GM18526 (cell line): Measurements from ENCODE around the gene DGKA.

ENCODE experiments used
- POLR2A ChIP-seq: IDR thresholded peaks from 3 replicates; pipeline ENCODE4 v1.6.1; 2011; ENCODE audit not compliant: insufficient read length; ENCODE audit errors: extremely low read depth

DGKA gene

DNA sequence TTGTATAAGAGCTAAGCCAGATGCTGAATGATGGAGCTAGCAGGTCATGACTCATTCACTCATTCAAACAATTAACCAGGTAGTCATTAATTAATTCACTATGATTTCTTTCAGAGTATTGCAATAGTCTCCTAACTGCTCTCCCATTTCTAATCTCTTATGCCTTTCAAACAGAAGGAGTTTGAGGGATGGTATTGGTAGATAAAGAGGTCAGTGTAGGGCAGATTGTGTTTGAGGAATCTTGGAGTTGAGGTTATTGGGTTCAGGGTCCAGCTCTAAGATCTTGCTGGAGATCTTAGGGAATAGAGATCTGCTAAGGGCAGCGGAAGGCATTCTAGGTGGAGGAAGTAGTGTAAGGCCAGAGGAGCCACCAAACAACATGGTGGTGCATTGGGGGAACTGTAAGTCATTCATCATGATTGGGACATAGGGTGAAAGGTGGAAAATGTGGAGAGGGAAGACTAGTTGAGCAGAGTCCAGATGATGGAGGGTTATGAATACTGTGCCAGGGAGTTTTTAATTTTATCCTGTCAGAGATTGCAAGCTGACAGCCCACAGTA is 11.7 kb downstream of the DGKA start:
- no peak for TF ChIP-seq POLR2A

DNA sequence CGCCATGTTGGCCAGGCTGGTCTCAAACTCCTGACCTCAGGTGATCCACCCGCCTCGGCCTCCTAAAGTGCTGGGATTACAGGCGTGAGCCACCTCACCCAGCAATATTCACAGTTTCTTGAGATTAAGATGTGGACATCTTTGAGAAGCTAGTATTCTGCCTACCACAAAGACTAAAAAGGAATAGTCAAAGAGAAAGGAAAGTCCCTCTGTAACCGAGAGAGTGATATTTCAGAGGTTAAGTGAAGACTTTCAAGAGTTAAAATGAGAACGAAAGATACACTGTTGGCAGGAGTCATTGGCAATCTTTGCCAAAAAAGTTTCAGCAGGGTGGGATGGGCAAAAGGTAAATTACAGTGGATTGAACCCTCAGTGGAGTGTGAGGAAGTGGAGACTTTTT is 15.6 kb downstream of the DGKA start:
- no peak for TF ChIP-seq POLR2A

DNA sequence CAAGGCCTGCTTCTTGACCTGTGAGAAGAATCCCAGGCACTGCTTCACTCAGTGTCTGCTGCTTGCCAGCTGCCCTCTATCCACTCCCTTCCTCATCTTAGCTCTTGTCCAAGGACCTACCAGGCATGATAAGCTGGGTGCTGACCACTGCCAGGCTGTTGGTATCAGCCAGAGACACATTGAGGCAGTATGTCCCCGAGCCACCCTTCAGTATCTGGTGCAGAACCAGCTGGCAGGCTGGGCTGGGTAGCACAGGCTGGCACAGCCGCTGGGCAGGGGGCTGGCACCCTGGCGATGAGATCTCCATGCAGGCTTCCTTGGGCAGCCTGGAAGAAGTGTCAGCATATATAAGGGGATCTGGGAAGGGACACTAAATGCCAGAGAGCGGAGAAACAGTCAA is 24.4 kb downstream of the DGKA start:
- no peak for TF ChIP-seq POLR2A

DNA sequence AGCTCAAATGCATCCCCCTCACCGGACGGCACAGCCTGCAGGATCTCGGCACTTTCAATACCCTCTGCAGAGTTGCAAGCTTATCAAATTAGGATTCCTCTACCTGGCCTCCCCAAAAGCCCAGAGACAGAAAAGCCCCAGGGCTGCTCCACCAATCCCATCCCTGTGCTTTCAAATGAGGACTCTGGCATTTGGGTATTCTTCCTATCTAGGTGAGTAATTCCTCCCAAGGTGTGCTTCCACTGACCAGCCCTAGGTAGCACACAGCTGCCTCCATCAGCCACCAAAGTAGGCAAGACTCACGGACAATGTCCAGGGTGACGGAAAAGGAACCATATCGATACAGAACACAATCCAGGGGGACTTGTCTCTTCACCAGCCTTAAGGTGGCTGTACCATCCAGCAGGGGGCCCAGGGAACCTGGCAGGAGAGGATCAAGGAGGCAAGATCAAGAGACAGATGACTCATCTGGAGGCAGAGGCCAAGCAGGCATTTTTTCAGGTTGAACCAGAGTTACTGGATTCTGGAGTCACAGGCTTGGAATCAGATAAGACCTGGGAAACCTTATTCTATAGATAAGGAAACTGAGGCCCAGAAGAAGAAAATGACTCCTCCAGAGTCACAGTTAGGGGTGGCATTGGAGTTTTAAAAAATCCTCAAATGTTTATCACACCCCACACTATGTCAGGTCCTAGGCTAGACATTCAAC is 25.0 kb downstream of the DGKA start:
- TF ChIP-seq POLR2A: no peak

DNA sequence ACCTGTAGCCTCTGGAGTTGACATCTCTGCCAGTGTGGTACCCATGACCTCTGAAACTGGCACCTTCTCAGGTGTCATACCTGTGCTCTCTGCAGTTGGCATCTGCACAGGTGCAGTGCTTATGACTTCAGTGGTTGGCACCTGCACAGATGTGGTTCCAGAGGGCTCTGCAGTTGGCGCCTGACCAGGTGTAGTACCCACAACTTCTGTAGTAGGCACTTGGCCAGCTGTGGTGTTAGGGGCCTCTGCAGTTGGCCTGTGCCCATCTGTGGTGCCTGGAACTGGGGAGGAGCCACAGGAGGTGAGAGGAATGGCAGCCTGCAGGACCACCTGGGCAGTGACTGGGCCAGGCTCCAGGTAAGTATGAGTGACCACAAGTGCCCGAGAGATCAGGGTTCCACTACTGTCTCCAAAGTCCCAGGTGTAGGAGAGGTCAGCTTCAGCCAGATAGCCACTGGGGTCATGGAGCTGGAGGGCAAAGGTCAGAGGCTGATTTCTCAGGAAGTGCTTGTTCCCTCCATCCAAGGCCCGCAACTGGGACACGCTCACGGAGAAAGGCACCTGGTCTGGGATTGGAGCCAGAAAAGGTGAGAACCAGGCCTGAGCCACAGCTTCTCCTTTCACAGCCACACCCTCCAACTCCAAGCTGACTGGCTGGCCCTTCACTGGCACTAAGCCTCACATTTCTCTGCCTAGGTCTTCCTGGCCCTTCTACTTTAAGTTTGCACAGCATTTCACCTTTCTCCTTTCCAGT is 26.3 kb downstream of the DGKA start:
- TF ChIP-seq POLR2A: no peak

DNA sequence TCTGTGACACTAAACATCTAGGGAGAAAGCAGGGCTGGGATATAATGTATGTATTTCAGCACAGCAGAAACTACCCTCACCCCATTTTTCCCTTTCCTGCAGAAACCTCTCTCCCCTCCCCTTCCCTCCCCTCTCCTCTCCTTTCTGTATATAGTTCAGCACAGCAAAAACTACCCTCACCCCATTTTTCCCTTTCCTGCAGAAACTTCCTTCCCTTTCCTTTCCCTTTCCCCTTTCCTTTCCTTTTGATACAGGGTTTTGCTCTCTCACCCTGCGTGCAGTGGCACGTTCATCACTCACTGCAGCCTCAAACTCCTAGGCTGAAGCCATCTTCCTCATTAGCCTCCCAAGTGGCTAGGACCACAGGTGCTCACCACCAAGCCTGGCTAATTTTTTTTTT is 32.8 kb downstream of the DGKA start:
- TF ChIP-seq POLR2A: no peak

DNA sequence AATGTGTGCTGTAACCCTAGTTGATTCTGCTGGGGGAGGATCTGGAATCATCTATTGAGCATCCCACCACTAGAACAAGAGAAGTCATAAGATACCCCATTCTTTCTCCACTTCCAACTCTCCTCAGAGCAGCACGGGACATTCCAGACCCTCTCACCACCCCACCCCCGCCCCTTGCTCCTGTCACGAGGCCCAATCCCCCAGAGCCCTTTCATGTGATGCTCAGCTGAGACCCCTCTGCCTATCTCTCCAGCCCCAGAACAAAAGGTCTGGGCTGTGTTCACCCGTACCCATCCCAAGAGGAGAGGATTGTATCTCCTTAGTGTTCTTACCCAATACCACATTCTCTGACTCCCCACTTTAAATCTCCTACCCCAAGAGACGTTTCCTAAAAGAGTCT is 34.3 kb downstream of the DGKA start:
- no peak for TF ChIP-seq POLR2A

DNA sequence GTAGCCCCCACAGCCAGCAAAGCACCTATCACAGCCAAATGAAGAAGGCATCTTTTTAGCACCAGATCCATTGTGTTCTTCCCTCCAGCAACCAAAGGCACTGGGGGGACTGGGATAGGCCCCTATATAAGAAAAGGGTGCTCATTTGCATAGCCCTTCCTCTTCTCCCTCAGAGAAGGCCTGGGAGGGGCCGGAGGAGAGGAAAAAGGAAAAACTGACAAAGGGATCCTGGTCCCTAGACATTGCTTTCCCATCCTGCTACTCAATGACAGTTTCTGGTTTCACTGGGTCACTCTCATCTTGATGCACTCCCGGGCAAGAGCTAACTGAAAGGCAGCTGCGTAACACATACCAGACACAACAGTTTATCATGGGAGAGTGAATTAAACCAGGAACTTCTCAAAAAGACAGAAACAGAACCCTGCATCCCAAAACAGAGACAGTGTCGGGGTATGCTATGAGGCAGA is 35.0 kb downstream of the DGKA start, which contains the start of gene PMEL:
Gene PMEL (minus strand): TSS at position 102 of the 467 bp plus-strand sequence. CDS start 31 bp downstream, at position 71.
- no peak for TF ChIP-seq POLR2A

DNA sequence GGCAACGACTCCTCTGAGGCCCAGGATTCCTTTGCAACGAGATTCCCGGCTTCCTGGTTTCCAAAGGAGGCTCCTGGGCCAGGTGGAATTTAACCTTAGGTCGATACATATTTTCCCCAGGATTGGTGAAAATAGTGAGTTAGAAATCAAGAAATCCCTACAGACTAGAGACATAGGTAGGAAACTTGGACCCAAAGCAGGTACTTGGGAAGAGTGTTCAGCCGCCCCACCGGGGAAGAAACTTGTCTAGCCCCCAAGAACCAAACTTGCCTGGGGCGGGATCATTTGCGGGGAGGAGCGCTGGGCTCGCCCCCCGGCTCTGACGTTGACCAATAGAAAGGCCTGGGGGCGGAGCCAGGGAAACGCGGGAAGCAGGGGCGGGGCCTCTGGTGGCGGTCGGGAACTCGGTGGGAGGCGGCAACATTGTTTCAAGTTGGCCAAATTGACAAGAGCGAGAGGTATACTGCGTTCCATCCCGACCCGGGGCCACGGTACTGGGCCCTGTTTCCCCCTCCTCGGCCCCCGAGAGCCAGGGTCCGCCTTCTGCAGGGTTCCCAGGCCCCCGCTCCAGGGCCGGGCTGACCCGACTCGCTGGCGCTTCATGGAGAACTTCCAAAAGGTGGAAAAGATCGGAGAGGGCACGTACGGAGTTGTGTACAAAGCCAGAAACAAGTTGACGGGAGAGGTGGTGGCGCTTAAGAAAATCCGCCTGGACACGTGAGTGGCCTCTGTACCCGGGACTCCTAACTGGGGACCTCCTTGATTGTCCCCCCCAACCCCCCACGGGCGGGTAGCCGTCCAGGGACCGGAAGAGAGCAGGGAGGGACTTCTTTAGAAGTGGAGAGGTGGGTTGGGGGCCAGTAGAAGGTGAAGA is 35.7 kb downstream of the DGKA start, which contains the start of gene CDK2:
Gene CDK2 (plus strand): TSS at position 423 of the 874 bp plus-strand sequence. CDS start 179 bp downstream, at position 602.
- TF ChIP-seq POLR2A: peak; percentile 68

DNA sequence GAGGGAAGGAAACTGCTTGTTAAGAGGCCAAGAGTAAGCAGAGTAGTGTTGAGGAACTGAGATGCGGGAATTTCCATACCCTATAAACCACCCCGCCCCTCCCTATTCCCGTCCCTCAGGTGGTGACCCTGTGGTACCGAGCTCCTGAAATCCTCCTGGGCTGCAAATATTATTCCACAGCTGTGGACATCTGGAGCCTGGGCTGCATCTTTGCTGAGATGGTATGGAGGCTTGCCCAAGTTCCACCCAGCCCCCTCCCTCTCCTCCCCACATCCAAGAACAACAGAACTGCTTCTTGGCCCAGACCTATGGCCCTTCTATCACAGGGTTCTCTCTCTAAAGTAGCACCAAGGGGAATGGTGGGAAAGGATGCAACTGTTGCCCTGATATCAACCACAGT is 38.4 kb downstream of the DGKA start:
- TF ChIP-seq POLR2A: no peak

DNA sequence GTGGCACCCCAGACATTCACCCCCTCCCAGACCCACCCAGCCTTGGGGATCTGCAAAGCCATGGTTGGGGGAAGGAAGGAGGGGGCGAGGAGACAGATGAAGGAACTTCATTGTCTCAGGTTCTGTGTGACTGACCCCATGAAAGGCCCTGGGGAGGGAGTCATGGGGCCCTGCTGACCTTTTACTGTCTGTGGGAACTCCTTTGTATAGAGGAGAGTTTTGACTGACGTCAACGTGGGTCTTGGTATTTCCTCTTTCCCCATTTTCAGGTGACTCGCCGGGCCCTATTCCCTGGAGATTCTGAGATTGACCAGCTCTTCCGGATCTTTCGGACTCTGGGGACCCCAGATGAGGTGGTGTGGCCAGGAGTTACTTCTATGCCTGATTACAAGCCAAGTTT is 39.8 kb downstream of the DGKA start:
- TF ChIP-seq POLR2A: no peak

DNA sequence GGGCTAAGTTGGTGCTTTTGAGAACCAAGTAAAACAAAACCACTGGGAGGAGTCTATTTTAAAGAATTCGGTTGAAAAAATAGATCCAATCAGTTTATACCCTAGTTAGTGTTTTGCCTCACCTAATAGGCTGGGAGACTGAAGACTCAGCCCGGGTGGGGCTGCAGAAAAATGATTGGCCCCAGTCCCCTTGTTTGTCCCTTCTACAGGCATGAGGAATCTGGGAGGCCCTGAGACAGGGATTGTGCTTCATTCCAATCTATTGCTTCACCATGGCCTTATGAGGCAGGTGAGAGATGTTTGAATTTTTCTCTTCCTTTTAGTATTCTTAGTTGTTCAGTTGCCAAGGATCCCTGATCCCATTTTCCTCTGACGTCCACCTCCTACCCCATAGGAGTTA is 41.1 kb downstream of the DGKA start:
- no peak for TF ChIP-seq POLR2A

DNA sequence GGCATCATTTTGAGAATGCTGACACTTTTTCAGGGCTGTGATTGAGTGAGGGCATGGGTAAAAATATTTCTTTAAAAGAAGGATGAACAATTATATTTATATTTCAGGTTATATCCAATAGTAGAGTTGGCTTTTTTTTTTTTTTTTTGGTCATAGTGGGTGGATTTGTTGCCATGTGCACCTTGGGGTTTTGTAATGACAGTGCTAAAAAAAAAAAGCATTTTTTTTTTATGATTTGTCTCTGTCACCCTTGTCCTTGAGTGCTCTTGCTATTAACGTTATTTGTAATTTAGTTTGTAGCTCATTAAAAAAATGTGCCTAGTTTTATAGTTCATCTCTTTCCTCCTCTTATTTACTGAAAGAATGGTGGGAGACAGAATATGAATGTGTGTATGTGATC is 41.5 kb downstream of the DGKA start:
- TF ChIP-seq POLR2A: no peak

DNA sequence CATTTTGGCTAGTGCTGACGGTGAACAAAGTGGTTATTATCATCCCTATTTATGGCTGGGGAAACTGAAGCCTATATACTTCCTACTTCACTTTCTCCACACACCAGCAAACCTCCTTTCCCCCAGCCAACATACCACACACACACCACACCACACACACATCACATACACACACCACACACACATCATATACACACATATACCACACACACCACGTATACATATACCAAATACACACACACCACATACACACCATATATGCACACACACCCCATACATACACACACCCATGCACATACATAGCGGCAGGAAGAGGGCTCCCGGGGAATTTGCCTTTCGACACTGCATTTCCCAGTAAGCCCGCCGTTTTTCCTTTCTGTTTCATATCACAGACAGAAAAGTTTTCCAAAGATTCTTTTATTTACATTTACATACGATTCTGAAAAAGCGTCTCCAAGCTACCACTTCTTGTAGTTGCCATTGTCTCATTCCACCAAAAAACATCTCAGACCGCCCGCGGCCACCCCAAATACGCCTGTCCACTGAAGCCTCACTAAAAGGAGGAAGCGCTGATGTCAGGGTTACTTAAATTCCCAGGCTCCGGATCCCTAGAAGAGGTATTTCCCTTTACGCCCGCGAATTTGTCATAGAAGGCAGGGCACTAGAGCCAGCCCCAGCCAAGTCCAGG is 42.1 kb downstream of the DGKA start:
- peak; percentile 39 for TF ChIP-seq POLR2A

DNA sequence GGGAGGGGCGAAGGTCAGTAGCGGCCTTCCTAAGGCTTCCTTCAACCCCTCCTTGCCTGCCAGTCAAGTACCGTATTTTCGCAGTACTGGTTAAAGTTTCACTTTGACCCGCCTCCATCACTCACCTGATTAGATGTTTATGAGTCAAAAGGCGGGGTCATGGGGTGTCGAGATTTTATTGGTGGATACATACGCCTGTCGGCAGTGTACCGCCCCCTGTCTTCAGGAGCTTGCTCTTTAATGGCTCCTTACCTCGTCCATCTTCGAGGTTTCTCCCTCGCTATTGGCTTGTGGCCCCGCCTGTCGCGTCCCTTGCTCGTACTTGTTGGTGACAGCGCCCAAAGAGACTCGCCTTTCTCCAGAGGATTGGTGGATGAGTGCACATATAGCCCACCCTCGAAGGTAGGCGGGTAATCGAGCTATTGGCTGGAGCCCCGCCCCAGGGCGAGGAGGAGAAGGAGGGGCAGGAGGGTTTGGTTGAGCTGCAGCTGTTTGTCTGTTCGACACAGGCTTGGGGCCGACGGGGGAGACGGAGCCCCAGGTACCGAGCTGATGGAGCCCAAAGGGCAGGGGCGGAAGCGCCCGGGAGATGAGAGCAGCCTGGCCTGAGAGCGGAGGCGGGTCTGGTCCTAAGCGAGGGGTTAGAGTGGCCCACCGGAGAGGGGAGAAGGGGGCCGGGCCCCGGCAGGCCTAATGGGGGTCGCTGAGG is 42.8 kb downstream of the DGKA start, which contains the start of gene RAB5B:
Gene RAB5B (plus strand): TSS at position 480 of the 709 bp plus-strand sequence. CDS start 12,883 bp downstream, outside the sequence.
- TF ChIP-seq POLR2A: peak; percentile 82
